SK-N-DZ (cell line): ENCODE measurements around the gene COL24A1.

Source experiments
- DNase-seq: peaks from one replicate; pipeline ENCODE4 v3.0.0-alpha.2; 2015; ENCODE audit warnings: low spot score

COL24A1 gene

DNA sequence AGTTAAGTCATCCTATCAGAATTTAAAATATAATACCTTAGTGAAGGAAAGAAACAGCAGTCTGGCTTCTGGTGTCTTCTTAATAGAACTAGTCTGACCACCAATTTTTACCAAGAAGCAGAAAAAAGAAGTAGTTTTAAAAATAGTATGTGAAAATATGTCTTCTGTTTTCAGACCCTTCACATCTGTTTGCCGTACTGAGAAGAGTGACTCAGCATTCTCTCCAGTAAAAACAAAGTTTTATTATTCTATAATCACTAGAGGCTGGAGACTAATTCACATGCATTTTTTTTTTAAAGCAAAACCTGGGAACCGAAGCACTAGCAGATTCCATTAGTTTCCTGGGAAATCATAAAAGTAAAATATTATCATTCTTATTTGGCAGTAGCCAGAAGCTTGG lies 163.8 kb downstream of the COL24A1 start:
- no peak for DNase-seq

DNA sequence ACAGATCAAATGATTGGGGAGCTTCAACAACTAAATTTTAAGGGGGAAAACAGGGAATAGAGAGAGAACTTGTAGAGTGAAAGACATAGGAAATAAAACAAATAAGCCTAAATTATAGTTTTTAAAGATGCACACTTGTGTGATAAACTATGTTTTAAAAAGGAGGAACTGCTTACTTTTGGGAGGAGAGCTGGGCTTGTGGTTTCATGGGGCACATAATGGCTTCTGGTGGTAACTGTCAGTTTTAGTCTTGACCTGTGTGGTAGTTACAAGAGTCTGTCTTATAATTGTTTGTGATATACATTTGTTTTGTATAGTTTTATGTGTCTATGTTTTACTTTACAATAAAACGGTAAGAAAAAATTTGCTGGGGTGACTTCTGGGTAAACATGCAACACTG lies 165.3 kb downstream of the COL24A1 start:
- no peak for DNase-seq

DNA sequence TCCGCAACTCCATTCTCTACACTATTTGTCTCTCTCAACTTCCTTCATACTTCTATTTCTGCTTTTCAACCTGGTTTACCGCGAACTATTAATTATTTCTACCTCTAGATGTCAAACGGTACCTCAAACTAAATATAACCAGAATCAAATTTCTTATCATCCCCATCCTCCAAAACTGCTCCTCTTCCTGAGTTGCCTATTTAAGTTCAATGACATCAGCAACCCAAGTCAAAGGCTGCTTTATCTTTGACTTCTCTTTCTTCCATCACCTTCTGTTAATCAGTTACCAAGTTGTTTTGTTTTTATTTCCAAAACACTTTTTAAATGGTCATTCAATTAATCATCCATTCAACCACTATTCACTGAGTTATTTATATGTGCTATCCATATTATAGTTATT lies 171.9 kb downstream of the COL24A1 start:
- DNase-seq: no peak

DNA sequence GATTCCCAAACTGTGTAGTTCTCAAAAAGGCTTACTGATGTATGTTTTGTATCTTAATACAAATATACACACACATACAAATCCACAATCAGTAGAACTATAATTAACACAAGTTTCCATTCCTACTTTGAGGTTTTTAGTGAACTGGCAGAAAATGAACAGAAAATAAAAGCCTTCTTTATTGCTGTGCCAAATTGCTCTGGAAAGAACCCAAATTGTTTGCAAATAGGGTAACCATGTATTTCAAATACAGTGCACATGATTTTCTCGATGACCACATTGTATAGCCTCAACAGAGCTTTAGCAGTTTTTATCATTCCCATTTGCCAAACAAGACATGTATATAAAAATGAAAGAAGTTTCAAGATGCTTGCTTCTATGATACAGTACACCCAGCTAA lies 173.3 kb downstream of the COL24A1 start:
- DNase-seq: no peak

DNA sequence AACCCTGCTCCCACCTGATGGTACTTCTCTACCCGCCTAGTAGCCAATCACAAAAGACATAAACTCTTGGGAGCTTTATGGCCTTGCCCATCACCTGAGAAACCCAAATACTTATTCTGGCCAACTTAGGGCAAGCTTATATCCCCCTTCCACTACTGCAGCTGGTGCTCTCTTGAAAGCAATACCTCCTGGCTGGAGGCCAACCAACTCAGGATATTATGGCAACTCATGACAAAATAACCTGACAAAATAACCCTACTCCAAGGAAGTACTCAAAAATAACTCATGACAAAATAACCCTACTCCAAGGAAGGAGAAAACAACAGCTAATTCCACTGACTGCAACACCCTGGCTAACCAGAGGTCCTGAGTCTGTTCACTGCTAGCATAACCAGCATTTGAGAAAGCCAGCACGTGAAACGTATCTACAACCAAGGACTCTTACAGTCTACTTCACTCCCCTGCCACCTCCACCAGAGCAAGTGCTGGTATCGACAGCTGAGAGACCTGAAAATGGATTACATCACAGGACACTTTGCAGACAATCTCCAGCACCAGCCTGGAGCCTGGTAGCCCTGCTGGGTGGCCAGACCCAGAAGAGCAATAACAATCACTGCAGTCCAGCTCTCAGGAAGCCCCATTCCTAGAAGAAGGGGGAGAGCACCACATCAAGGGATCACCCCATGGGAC lies 179.9 kb downstream of the COL24A1 start:
- DNase-seq: no peak

DNA sequence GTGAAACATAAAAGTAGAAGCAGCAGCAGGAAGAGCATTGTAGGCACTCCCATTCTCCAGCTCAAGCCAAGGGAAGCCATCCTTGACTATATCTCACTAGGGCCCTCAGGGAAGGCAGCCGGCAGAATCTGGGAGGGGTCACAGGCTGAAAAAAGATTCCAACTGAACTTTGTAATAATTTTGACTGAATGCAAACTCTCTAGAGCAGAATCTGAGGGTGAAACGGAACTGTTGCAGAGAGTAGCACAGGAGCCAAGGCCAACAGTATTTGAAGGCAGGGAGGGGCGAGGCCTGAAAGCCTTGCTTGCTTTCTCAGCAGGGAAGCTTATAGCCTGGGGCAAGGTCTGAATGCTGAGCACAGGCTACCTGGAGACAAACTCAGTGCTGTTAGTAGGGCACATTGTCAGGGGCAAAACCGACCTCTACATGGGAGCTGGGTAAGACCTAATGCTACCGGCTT lies 180.6 kb downstream of the COL24A1 start:
- no peak for DNase-seq

DNA sequence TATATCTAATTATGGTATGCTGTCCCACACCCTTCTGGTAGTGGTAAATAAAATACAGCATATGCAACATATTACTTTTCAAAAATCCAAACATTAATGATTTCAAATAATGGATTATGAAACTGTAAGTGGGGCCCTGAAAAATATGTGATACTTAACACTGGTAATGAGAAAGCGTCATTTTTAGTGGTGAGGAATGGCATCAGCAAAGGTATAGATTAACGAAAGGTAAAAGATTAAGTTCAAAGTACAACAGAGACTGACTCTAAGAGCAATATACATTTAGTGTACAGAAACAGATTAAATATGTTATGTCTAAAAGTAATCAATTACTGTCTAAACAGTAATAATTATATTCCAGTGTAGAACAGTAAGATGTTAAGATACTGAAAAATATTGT lies 194.1 kb downstream of the COL24A1 start:
- DNase-seq: no peak

DNA sequence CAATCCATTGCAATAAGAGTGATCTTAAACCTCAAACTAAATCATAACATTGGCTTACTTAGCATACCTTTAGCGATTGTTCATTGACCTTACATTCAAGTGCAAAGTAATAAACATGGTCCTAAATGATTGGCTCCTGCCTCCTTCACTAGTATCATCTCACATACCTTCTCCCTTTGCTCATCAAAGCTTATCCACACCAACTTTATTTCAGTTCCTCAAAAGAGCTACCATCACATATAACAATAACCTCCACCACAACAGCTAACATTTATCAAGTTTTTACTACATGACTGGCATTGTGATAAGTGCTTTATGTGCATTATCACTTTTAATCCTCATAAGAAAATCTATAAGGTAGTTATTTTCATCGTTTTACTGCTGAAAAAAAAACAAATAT lies 198.8 kb downstream of the COL24A1 start:
- no peak for DNase-seq

DNA sequence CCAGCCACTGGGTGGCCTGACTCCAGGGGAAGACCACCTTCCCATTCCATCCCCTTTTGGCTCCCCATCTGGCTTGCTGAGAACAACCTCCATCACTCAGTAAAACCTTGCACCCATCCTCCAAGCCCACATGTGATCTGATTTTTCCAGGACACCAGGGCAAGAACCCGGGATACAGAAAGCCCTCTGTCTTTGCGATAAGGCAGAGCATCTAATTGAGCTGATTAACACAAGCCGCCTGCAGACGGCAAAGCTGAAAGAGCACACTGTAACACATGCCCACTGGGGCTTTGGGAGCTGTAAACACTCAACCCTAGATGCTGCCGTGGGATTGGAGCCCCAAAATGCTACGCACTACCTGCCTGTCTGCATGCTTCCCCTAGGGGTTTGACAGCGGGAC lies 201.4 kb downstream of the COL24A1 start:
- DNase-seq: peak; percentile 2

DNA sequence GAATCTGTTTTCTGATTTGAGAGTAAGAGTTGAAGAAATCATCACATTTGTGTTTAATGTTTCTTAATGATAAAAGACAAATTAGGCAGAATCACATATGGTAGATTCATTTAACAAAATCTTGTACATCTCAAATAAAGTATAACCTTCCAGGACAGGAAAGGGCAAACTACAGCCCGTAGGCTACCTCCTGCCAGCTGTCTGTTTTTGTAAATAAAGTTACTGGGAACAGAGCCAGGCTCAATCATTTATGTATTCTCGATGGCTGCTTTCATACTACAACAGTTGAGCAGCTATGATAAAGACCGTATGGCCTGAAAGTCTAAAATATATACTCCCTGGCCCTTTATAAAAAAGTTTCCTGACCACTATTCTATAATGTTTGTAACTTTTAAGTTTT lies 204.1 kb downstream of the COL24A1 start:
- DNase-seq: no peak

DNA sequence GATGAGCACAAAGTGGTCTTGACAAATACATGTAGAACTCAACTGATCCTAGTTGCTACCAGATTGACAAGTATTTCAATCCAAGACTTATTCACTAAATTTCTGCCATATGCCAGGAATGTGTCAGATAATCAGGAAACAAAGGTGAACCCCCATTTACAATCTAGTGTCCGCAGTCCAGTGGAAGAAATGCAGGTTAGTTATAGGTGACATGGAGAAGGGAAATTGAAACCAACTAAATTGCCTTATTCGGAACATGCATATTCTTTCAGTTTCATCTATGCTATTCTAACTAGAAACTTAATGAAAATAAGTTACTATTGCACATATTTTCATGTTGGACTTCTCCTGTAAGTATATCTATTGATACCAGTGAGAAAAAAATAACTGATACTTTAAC lies 209.4 kb downstream of the COL24A1 start:
- DNase-seq: no peak

DNA sequence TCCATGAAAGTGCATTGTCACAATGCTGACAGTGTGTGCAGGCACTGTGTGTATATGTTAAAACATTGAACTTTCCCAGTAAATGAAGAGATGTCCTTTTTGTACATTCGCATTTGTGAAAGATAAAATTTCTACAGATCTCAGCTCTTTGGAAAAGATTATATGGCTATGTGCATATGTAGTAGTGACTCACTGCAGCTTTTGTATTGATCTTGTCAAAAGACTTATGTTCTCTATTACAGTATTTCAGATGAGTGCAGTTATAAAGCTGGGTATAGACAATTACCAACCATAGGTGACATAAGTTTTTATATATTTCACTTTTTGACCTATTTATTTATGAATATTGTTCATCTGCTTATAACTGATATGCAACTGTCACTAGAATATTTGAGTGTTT lies 212.6 kb downstream of the COL24A1 start:
- DNase-seq: no peak

DNA sequence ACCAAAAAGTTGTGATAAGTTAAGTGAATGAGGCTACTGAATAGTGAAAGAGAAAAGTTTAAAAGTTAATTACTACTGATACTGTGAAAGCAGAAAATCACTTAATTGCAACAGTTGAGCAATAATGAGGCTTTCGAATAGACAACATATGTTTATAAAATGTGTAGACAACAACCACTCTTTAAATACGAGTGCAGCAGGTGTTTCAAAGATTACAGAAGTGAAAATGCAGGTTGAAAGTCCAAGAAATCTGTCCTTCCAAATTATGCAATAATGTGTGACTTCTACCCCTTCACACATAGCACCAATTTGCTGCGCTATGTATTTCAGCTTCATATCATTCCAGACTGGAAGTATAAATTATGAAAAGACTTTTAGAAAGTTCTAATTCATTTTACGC lies 213.0 kb downstream of the COL24A1 start:
- DNase-seq: no peak

DNA sequence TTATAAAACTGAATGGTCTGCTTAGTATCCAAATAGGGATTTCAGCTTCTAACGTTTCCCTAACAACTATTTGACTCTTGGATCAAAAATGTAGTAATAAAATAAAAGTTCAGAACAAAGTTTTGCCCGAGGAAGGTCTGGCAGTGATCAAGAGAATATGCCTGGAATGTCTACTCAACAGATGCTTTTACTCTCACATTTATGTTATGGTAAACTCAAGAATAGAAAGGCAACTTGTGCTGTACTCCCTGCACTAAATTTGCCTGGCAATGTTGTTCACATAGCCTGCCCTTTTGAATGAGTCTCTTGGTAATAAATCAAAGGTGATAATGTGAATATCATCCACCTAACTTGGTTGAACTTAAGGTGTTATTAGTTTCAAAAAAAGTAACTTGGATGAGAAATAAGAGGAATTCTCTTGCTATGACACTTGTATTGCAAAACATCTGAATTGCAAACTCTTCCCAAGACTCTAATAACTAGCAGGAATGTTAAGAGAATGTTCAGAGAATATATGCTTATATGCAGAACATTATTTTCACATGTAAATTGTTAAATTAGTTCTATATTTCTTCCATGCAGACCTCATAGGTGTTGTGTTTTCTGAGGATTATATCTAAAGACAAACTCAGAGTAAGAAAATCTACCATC lies 215.8 kb downstream of the COL24A1 start:
- no peak for DNase-seq

DNA sequence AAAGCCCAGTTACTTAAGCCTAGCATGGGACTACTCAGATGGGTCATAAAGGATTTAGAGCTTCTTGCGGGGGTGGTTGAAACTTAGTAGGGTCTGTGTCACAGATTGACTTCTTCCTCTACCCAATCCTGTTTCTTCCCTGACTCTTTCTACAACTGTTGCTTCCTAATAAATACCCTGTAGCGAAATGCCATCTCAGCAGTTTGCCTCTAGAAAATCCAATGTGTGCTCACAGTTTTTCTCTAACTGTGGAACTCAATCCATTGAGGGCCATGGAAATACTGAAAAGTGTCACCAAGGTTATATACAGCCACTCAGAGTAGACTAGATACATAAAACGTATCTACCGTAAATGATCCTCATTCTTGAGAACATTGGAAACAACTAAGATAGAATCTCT lies 217.7 kb downstream of the COL24A1 start:
- no peak for DNase-seq

DNA sequence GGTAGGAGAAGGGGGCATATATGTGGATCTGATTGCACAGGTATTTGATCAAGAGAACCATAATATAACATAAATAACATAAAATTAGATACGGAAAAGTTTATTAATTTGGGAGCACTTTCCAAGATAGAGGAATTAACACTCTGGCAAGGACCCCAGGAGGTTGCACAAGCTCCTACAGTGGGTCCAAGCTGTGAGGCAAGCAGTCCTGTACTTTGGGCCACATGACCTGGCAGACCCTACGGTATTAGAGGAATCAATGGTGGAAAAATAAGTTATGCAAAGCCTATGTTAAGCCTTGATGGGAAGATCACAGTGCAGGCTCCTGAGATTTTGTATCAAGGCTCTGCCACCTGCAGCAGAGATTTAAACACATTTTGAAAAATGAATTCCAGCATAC lies 220.1 kb downstream of the COL24A1 start:
- no peak for DNase-seq

DNA sequence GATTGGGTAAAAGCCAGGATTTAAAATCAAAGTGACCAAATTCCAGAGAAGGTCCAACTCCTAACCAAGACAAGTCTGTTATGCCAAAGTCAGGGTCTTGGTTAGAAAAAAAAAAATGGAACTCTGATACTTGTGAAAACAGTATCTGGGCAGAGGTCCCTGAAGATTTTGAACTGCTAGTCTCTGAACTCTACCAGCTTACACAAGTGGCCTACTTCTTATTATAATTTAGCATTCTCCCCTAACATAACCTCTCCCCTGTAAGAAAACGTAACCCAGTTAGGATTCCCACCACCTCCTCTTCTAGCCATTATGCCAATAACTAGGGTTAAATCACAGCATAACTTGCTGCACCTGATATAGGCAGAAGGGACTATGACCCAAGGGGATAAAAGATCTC lies 220.5 kb downstream of the COL24A1 start:
- no peak for DNase-seq

DNA sequence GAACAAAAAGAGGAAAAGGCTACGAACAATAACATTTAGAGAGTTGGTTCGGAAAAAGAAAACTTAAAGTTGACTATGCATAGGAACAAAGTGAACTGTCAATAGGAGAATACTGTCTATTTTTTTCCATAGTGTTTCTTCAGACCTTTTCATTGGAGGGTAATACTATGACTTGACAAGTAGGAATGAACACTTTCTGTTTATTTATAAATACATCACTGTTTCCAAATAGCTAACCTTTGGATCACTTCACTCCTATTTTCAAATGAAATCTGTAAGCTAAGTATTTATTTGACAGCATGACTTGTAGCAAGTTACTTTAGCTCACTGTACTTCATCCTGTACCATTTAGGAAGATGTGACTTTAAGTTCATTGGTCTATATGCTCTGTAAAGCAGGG lies 221.3 kb downstream of the COL24A1 start:
- no peak for DNase-seq

DNA sequence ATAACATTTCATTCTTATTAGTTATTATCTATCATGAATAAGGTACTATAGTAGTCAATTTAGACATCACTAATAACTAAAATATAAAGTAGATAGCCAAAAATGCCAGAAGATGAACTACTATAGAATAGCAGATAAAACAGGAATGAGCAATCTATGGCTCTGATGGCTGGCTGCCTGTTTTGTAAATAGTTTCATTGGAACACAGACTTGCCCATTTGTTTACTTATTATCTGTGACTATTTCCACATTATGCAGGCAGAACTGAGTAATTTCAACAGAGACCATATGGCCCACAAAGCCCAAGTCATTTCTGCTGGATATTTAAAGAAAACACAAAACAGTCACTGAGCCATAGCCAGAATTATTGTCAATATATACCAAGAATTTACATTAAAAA lies 222.1 kb downstream of the COL24A1 start:
- no peak for DNase-seq

DNA sequence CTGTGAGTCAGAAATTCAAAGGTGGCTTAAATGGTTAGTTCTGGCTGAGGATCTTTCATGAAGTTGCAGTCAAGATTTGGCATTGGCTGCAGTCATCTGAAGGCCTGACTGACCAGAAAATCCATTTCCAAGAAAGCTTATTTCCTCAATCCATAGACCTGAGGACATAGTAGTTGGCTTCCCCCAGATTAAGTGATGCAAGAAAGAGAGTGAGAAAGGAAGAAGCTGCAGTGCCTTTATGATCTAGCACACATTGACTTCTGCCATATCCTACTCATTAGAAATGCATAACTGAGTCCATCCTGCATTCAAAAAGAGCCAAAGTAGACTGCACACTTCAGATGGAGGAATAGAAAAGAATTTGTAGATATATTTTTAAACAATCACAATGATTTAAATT lies 222.6 kb downstream of the COL24A1 start:
- DNase-seq: no peak

DNA sequence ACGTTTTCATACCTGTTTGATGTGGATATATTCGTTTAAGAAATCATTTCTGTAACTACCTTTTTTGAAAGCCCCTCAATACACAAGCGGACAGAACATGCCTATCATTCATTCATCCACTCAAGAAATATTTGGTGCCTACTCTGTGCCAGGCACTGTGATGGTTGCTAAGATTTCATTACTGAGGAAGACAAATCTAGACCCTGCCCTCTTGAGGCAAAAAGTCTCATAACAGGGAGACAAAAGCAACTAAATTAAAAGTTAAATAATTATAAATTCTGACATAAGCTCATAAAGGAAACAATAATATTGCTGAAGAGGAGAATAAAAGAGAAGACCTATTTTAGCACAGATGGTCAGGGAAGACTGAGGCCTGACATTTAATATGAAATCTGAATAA lies 244.8 kb downstream of the COL24A1 start:
- no peak for DNase-seq

DNA sequence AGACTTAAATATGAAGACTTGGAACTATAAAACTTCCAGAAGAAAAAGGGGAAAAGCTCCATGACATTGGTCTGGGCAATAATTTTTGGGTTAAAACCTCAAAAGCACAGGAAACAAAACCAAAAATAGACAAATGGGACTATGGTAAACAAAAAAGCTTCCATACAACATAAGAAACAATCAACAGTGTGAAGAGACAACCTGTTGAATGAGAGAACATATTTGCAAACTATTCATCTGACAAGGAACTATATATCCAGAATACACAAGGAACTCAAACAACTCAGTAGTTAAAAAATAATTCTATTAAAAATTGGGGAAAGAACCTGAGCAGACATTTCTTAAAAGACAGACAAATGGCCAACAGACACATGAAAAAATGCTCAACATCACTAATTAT lies 255.7 kb downstream of the COL24A1 start:
- no peak for DNase-seq

DNA sequence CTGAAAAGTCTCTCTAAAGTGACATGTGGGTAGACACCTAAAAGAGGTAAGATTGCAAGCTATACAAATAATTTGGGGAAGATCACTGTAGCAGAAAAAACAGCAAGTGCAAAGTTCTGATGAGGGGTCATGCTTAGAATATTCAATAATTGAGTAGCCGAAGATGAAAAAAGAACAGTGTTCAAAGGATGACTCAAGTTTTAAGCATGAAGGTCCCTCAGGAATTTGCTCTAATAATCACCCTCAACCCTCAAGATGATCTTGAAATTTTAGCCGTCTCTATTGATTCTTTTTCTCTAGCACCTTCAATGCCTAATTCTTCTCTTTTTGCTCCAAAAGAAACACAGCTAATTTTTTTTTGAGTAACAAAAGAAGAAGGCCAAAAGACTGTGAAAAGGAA lies 257.7 kb downstream of the COL24A1 start:
- DNase-seq: no peak

DNA sequence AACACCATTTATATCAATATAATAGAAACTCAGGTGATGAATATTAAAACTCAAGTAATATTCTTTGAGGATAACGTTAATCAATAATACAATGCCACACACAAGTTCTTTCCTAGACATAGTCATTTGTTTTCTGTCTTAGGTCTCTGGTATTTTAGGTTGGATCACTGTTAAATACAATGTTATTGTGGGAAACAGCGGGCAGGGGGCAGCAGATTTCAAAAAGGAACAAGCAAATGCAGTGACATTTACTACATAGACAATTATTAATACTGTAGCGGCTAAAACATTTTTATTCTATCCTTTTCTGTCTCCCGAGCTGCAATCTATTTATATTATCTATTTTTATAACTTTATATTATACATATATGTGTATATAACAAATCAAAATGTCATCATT lies 261.9 kb downstream of the COL24A1 start:
- DNase-seq: peak; percentile 4
